Lower lobe of right lung (tissue), 2 donors: ENCODE measurements around the gene FAM135A. TPM values are rescaled to one million over a fixed set of nuclear protein-coding genes. Genes with fewer than 3 reads are reported as not detected.

Experiments
- ATAC-seq, 2 donors: fragments of 200-7000 bp; cut with Tn5 transposase; one replicate each; pipeline ENCODE4 v1.9.1; 2020 to 2022; ENCODE audit warnings: mild to moderate bottlenecking in 2 of 2, moderate library complexity in 2 of 2
- DNase-seq: peaks from one replicate; pipeline ENCODE4 v3.0.0-alpha.2; 2020
- H3K27ac ChIP-seq: fragments of 200-600 bp; one replicate; pipeline ENCODE4 v1.8.0; 2022
- H3K27me3 ChIP-seq: fragments of 200-600 bp; one replicate; pipeline ENCODE4 v1.8.0; 2022; ENCODE audit warnings: low read depth
- H3K36me3 ChIP-seq: fragments of 200-600 bp; one replicate; pipeline ENCODE4 v1.8.0; 2022; ENCODE audit warnings: mild to moderate bottlenecking
- H3K4me1 ChIP-seq: fragments of 200-600 bp; one replicate; pipeline ENCODE4 v1.8.0; 2022
- H3K4me3 ChIP-seq: fragments of 200-600 bp; one replicate; pipeline ENCODE4 v1.8.0; 2022; ENCODE audit warnings: mild to moderate bottlenecking
- H3K9me3 ChIP-seq: fragments of 200-600 bp; one replicate; pipeline ENCODE4 v1.8.0; 2022
- intact Hi-C: fragments of 100-400 bp; cut with DNase I; formaldehyde crosslinking; loops from one replicate; pipeline ENCODE4 v1.11.0; 2022
- long read RNA-seq: library from polyadenylated mRNA; unstranded; transcript quantifications from one replicate; pipeline ENCODE4 v2.0.0, GENCODE V29; 2021
- total RNA-seq: library from RNA; stranded (reverse); fragmentation: NEBNext Ultra II Directional; extraction: Animal tissue kit (Norgen Biotek cat#: 25700); gene quantifications from one replicate; pipeline ENCODE4 v1.2.1, GENCODE V29; 2021
- TF ChIP-seq, protein P1 (sequence below): fragments of 200-600 bp; IDR thresholded peaks from one replicate; pipeline ENCODE4 v1.8.0; 2022; ENCODE audit warnings: antibody characterized with exemption, mild to moderate bottlenecking
- donor health status: DM: no; HTN: yes; CAD: no; lungs with severe emphysema.

Gene FAM135A
- total RNA-seq, result 20.3 TPM
- long read RNA-seq, partial matches to known transcripts, result 2 of 9 reads
- long read RNA-seq, other reads (novel, unspliced or antisense), result 7 of 9 reads

GRCh38 chr6:70413114-70413991 is at the start of gene FAM135A:
Gene FAM135A (plus strand): TSS chr6:70413508. CDS start chr6:70428343, 14,835 bp downstream.
- peak within 1 kb of the TSS; percentile 95 for H3K4me3 ChIP-seq
- H3K36me3 ChIP-seq, result peaks cover 10% of the 10 kb centered on the region
- DNase-seq, result peak; percentile 98
- TF ChIP-seq, protein P1, sequence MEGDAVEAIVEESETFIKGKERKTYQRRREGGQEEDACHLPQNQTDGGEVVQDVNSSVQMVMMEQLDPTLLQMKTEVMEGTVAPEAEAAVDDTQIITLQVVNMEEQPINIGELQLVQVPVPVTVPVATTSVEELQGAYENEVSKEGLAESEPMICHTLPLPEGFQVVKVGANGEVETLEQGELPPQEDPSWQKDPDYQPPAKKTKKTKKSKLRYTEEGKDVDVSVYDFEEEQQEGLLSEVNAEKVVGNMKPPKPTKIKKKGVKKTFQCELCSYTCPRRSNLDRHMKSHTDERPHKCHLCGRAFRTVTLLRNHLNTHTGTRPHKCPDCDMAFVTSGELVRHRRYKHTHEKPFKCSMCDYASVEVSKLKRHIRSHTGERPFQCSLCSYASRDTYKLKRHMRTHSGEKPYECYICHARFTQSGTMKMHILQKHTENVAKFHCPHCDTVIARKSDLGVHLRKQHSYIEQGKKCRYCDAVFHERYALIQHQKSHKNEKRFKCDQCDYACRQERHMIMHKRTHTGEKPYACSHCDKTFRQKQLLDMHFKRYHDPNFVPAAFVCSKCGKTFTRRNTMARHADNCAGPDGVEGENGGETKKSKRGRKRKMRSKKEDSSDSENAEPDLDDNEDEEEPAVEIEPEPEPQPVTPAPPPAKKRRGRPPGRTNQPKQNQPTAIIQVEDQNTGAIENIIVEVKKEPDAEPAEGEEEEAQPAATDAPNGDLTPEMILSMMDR, result no peak
- intact Hi-C loops, result no loop called here
- H3K27ac ChIP-seq, result peak within 1 kb of the TSS; percentile 83
- no peaks in the 10 kb centered on the region for H3K27me3 ChIP-seq
- H3K9me3 ChIP-seq, result no peaks in the 10 kb centered on the region
- H3K4me1 ChIP-seq, result peaks cover 19% of the 10 kb centered on the region
- ATAC-seq, result peak; percentile 99 to 100

GRCh38 chr6:70363741-70364493 is 49.4 kb upstream of the FAM135A start:
- intact Hi-C loops, result no loop called here
- TF ChIP-seq, protein P1, result no peak
- ATAC-seq, result no peak
- Histone ChIP-seq H3K9me3 (no peaks in the 10 kb centered on the region), H3K27me3 (no peaks in the 10 kb centered on the region), H3K27ac (no peak overlapping the region), H3K4me1 (no peaks in the 10 kb centered on the region), H3K36me3 (no peaks in the 10 kb centered on the region), H3K4me3 (no peak overlapping the region)
- no peak for DNase-seq

GRCh38 chr6:70369332-70369950 is 43.9 kb upstream of the FAM135A start:
- TF ChIP-seq, protein P1, result peak; percentile 87
- intact Hi-C loops, result no loop called here

DNA sequence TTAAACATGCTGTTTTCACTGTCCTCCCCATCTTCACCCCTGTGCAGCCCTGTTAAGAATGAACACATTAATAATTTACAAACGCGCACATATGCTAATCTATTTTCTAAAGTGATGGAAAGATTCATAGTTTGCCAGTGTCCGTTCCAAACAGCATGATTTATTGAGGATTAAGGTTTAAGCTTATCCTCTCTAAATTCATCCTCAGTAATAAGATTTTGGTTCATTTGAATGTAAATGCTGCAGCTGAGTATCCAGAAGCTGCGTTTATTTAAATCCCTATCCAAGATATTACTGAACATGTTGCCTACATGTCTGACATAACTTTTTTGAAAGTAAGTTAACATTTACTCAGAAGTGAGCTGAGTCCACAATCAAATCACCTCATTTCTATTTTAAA is 42.8 kb upstream of the FAM135A start:
- intact Hi-C loops, result no loop called here
- Histone ChIP-seq H3K27me3 (no peaks in the 10 kb centered on the region), H3K27ac (no peak overlapping the region), H3K36me3 (no peaks in the 10 kb centered on the region), H3K9me3 (no peaks in the 10 kb centered on the region), H3K4me1 (peaks cover 5% of the 10 kb centered on the region), H3K4me3 (no peak overlapping the region)
- ATAC-seq (no peak), DNase-seq (no peak)
- TF ChIP-seq, protein P1, result no peak

More at GRCh38 chr6:70369332-70369950, 43.9 kb upstream of the FAM135A start:
- ATAC-seq (peak; percentile 87 to 90), DNase-seq (peak; percentile 59)
- Histone ChIP-seq H3K27ac (no peak overlapping the region), H3K27me3 (no peaks in the 10 kb centered on the region), H3K9me3 (no peaks in the 10 kb centered on the region), H3K4me3 (no peak overlapping the region), H3K4me1 (peaks cover 5% of the 10 kb centered on the region), H3K36me3 (no peaks in the 10 kb centered on the region)

- TF ChIP-seq, protein P1, result peak; percentile 64
- ATAC-seq, result peak; percentile 76 to 81
- Histone ChIP-seq H3K36me3 (no peaks in the 10 kb centered on the region), H3K4me3 (no peak overlapping the region), H3K27me3 (no peaks in the 10 kb centered on the region), H3K9me3 (no peaks in the 10 kb centered on the region), H3K27ac (no peak overlapping the region), H3K4me1 (peaks cover 5% of the 10 kb centered on the region)
- no peak for DNase-seq
- intact Hi-C loops, result no loop called here
Observed at GRCh38 chr6:70371454-70372105, 41.7 kb upstream of the FAM135A start.
